NCI-H146 treated with DMSO at 0.1 percent for 48 hours (cell line): ENCODE data around the gene EXOC6B.
"Not testable (repeated sequence)": the region's sequence is repeated elsewhere in the genome, so short reads cannot be mapped to it uniquely, and the experiment has no call there.

Experiments
- DNase-seq: peaks from one replicate; lab custom pipeline; 2025; ENCODE audit not compliant: unreplicated experiment; lab: John Stamatoyannopoulos, UW

EXOC6B gene

DNA sequence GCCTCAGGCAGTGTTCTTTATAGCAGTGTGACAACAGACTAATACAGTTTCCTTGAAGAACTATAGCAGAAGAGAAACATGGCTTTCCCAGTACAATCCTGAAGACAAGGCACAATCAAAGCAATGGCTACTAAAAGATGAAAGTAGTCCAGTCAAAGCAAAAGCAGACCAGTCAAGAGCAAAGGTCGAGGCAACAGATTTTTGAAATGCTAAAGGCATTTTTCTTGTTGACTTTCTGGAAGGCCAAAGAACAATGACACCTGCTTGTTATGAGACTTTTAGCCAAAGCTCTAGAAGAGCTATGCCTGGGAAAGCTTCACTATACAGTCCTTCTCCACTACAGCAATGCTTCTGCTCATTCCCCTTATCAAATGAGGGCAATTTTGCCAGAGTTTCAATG, 269.9 kb downstream of the EXOC6B start:
- no peak for DNase-seq

DNA sequence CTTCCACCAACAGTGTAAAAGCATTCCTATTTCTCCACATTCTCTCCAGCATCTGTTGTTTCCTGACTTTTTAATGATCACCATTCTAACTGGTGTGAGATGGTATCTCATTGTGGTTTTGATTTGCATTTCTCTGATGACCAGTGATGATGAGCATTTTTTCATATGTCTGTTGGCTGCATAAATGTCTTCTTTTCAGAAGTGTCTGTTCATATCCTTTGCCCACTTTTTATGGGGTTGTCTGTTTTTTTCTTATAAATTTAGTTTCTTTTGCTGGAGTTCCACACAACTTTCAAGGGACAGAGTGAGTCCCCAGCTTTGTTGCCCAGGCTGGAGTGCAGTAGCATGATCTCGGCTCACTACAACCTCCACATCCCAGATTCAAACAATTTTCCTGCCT, 270.5 kb downstream of the EXOC6B start:
- not testable (repeated sequence) for DNase-seq

DNA sequence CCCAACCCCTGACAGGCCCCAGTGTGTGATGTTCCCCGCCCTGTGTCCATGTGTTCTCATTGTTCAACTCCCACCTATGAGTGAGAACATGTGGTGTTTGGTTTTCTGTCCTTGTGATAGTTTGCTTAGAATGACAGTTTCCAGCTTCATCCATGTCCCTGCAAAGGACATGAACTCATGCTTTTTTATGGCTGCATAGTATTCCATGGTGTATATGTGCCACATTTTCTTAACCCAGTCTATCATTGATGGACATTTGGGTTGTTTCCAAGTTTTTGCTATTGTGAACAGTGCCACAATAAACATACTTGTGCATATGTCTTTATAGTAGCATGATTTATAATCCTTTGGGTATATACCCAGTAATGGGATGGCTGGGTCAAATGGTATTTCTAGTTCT, 270.9 kb downstream of the EXOC6B start:
- not testable (repeated sequence) for DNase-seq

DNA sequence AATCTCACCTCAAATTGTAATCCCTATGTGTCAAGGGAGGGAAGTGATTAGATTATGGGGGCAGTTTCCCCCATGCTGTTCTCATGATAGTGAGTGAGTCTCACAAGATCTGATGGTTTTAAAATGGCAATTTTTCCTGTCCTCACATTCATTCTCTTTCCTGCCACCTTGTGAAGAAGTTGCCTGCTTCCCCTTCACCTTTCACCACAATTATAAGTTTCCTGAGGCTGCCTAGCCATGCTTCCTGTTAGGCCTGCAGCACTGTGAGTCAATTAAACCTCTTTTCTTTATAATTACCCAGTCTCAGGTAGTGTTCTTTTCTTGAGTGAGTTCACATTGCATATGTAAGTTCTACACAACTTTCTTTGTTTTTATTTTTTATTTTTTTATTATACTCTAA, 271.5 kb downstream of the EXOC6B start:
- DNase-seq, result no peak

DNA sequence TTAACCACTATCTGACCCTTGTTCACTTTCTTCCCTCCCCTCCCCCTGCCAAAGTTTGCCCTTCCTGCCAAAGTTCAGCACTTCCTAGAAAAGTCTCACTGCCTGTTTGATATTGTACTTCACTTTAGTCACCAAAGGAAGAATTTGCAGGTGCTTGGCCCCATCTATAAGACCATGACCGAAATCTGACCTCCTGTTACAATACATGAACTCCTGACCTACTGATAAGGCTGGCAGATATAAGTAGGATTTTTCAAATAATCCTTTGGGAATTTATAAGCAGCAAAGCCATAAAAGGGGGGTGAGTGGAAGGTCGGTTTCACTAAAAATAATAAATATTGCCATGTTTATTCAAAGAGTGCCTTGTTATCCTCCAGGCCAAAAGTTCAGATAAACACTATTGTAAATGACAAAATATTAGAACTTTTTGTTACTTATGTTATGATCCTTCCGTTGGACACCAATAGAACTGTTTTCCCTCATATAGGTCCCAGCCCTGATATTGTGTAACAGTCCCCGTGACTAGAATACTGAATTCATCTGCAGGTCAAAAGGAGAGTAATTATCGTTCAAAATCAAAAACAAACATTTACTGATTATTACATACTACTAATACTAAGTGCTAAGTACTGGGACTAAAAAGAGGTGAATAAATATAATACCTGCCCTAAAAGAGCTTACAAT, 277.6 kb downstream of the EXOC6B start:
- DNase-seq, result no peak

DNA sequence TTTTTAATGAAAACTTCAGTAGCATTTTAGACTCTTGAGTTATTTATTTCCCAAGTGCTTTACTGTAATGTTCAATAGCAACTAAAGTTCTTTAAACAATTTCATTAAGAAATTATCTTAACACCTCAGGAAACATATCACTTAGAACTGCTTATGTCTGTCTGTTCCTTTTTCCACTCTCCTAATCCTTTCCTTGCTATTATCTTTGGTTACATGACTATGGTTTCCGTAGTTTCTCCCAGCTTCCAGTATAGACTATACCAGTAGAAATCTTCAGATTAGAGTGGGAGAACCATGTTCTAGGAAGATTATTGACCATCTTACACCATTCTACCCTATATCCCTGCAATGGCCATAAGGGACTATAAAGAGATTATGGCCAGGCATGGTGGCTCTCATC, 280.0 kb downstream of the EXOC6B start:
- no peak for DNase-seq

DNA sequence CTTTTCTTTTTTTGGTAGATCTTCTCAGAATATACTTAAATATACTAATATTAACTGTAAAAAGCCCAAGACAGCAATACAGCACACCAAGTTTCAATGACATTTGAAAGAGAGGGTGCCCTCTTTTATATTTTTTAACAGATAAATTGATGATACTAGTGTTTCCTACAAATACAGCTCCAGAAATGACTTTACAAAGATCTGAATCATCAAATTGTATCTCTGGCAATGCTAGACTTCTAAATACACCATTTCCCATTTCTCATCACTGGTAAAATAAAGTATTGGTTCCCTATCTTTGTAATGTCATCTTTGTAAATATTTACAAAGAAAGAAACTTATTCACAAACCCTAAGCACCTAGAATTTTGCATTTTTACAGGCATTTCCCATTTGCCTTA, 281.3 kb downstream of the EXOC6B start:
- DNase-seq, result no peak

DNA sequence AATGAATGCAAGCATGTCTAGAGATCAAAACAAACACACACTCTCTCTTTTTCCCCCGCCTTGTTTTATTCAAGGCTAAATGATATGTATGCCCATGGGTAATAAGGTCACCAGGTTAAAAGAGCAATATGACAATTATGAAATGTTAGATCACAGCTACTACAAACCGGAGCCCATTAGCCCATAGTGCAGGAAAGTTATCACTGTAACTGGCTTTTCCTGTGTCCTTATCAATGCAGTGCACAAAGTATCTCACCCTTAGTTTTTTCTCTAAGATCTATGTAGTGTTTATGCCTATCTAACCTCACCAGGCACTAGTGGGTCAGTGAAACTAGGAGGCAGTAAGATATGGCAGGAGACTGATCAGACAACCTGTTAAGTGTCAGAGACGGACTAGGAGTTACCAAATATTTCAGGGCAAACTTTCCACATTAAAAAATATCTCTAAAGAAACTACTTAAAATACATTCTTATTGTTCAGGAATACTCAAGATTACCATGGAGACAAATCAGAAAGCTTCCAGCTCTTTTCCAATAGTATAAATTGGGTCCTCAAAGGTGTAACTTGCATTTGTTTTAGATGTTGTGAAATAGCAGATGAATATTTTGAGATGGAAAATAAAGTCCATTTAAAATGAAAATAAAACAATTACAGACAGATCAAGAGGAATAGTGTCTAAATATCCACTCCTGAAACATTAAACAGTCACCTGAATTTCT, 282.2 kb downstream of the EXOC6B start:
- no peak for DNase-seq

DNA sequence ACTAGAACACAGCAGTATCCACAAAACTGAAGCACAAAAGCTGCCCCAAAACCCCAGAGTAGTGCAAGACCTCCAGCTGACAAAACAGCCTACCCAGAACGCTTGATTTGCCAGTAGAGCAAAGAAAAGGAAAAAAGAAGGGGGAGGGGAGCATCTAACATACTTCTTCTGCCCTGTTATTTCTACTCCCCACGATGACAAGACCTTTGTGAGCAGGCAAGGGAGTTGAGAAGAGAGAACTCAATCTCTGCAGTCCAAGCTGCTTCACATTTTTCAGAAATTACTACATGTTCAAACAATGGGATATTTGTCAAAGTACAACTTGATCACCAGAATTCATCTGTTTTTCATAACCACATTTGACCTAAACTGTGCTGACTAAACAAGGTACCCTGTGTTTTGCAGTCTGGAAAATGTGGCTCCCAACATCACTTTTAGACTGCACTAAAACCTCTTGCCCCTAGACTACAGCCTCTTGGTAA, 286.7 kb downstream of the EXOC6B start:
- DNase-seq, result no peak

DNA sequence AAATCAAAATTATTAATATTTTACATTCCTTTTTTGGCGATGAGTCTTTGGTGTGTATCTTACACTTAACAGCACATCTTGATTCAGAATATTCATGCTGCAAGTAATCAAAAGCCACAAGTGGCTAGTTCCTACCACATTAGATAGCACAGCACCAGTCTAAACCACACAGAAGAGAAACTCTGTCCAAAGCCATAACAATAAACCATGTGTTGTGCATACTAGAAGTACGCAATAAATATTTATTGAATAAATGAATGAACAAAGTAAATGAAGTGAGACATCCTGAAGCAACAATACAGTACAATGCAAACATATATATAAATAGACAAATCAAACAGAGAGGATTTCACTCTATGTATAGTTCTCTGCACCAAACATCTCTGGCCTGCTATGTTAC, 287.3 kb downstream of the EXOC6B start:
- no peak for DNase-seq

DNA sequence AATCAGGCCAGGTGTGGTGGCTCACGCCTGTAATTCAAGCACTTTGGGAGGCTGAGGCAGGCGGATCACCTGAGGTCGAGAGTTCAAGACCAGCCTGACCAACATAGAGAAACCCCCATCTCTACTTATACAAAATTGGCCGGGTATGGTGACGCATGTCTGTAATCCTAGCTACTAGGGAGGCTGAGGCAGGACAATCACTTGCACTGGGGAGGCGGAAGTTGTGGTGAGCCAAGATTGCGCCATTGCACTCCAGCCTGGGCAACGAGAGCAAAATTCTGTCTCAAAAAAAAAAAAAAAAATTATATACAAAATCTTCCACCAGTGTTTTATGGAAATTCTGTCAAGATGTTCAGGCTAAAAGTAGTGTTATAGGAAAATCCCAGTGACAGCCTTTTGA, 290.2 kb downstream of the EXOC6B start:
- not testable (repeated sequence) for DNase-seq

DNA sequence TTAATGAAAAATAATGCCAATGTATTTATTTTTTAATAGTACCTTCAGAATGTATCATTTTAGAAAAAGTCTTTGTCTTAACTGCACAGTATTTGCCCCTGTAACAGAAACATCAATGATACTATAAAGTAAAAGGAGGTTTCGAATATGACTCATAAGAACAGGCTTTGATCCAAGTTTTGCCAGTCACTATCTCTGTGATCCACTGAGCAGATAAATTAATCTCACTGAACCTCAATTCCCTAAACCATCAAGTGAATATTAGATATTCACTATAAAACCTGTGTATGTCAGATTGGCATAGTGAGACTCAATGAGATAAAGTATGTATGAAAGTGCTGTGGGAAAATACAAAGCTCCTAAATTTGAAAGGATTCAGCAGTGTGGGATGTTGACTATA, 292.1 kb downstream of the EXOC6B start:
- no peak for DNase-seq

DNA sequence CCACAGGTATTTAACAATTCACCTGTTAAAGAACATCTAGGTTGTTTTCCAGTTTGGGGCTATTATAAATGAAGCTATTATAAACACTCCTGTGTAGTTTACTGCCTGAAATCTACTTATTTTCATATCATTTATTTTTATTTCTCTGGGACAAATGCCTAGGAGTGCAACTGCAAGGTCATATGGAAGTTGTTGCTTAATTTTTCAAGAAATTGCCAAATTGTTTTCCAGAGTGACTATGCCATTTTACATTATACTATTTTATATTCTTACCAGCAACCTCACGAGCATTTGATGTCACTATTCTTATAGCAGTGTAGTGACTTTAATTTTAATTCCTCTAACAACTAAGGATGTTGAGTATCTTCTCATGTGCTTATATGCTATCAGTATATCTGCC, 298.4 kb downstream of the EXOC6B start:
- DNase-seq, result no peak

DNA sequence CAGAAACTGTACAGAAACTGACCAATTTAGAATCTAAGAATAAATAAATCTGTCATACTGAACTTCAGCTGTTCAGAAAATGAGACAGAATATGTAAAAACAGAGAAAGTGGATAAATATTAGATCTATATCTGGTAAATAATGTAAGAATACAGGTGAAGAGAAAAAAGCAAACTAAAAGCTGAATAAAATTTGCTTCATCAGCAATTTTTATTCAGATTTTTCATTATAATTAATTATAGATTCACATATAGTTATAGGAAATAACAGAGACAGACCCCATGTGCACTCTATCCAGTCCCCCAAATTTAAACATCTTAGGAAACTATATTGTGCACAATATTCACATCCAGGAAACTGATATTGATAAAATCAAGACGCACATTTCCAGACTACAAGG, 299.2 kb downstream of the EXOC6B start:
- no peak for DNase-seq

DNA sequence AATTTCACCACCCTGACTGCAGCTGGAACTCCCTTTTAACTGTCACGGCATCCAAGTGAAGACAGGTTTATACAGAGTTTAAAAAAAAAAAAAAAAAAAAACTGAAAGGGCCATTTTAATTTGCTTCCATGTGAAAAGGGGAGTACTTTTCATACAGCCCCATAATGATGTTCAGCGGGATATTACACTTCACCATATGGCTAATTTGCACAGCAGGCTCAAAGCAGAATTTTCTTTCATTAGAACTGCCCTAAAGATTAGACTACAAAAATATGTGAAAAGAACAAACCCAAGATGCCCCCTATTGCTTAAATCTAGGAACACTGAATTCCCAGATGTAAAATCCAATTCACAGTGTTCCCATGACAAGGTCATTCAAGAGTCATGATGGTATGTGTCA, 301.8 kb downstream of the EXOC6B start:
- peak; percentile 30 for DNase-seq

DNA sequence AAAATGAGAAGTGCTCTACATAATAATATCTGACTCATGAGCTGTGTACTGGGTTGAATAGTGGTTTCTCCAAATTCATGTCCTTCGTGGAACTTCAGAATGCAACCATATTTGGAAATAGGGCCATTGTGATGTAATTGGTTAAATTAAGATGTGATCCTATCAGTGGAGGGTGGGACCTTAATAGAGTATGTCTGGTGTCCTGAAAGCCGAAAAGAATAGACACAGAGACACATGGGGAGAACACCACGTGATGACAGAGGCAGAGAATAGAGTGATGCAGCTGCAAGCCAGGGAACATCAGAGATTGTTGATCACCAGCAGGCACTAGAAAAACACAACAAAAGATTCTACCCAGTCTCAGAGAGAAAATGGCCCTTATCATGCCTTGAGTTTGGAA, 310.1 kb downstream of the EXOC6B start:
- DNase-seq, result no peak

DNA sequence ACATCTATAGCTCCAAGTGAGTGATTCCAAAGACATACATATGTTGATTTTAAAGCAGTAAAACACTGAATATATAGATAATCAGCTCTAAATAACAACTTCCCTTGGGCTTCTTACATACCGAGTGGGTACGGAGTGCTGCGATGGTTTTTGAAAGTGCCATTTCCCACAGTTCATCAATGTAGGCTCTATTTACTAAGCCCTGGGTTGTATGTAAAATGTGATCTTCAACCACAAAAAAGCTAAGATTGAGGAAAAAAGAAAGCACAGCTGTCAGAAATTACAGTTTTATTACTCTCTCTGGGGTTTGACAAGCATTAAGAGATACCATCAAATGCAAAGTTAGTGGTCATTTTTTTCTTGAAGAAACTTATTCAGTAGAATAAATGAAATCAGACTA, 312.8 kb downstream of the EXOC6B start:
- no peak for DNase-seq

DNA sequence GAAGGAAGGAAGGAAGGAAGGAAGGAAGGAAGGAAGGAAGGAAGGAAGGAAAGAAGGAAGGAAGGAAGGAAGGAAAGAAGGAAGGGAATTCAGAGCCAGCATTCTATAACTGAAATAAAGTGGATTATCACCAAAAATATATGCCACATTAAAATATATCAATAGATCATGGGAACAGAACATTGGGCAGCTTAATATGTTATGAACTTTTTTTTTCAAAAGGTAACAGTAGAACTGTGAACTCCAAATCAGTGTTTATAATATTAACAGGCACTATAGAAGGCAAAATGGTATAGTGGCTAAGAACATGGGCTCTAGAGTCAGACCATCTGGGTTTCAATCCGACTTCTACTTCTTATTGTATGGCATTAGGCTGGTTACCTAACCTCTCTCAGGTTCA, 313.5 kb downstream of the EXOC6B start:
- no peak for DNase-seq

DNA sequence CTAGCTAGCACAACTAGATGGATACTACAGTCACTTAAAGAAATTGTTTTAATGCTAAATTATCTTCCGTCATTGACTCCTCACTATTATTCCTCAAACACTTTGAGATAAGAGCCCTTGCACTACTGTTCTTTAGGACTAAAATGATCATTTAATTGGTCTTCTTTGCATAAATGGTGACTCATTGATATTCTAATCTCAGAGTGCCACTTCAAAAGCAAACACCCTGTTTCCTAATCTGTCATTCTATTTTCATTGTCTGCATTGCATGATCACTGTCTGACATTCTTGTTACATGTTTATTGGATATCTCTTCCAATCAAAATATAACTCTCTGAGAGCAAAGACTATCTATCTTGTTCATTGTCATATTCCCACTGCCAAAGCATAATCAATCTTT, 313.9 kb downstream of the EXOC6B start:
- DNase-seq, result peak; percentile 56

DNA sequence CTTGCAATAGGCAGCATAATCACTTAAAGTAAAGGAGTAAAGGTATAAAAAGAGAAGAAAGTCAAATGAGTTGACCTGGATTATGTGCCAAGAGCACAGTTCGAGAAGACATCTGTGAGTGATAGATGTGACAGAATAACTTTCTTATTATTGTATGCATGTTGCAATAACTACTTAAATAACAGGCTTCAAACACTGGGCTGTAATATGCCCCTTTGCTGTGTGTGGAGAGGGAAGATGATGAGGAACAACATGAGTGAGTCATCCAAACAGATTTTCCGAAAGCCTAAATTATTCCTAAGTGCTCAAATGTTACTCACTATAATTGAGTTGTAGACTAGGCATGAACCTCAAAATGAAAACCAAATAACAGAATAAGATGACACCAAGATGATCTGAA, 328.1 kb downstream of the EXOC6B start:
- DNase-seq, result no peak

DNA sequence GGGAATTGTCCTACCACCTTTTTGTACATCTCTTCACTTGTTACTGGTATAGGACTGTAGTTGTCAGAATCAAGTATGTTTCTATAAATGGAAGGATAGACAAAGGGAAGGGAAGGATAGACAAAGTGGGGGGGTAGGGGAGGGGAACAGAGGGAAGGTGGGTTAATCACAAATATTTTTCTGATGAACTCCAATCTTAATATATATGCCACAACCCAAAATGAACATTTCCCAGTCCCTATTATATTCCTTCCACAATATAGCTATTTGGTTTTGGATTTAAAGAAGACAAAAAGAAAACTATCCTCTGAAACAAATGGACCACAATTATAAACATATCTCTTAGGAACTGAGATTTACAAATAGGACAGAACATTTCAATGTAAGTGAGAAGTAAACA, 329.4 kb downstream of the EXOC6B start:
- no peak for DNase-seq

DNA sequence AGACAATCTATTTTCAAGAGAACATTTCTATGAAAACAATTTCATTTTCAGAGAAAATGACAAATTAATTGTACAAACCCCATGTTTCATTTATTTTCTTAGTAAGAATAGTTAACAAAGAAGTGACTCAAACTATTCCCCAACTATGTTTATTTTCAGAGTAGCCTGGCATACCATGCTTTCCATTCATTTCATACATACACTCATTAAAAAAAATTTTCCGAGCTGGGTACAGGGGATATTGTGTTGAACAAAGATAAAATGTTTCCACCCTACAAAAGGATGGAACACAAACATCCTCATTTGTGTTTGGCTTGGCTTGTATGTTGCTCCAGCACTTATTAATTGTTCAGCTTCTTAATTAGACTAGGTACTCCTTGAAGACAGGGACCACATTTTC, 331.4 kb downstream of the EXOC6B start:
- DNase-seq, result no peak

DNA sequence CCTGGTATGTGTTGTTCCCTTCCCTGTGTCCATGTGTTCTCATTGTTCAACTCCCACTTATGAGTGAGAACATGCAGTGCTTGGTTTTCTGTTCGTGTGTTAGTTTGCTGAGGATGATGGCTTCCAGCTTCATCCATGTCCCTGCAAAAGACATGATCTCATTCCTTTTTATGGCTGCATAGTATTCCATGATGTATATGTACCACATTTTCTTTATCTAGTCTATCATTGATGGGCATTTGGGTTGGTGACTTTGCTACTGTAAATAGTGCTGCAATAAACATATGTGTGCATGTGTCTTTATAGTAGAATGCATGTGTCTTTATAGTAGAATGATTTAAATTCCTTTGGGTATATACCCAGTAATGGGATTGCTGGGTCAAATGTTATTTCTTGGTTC, 341.2 kb downstream of the EXOC6B start:
- not testable (repeated sequence) for DNase-seq
